ENCODE data around the gene HJURP. TPM values are rescaled to one million over a fixed set of nuclear protein-coding genes. Genes with fewer than 3 reads are reported as not detected.

Gene HJURP
- total RNA-seq, 1 donor from 2014 or later = 3.9 TPM

DNA sequence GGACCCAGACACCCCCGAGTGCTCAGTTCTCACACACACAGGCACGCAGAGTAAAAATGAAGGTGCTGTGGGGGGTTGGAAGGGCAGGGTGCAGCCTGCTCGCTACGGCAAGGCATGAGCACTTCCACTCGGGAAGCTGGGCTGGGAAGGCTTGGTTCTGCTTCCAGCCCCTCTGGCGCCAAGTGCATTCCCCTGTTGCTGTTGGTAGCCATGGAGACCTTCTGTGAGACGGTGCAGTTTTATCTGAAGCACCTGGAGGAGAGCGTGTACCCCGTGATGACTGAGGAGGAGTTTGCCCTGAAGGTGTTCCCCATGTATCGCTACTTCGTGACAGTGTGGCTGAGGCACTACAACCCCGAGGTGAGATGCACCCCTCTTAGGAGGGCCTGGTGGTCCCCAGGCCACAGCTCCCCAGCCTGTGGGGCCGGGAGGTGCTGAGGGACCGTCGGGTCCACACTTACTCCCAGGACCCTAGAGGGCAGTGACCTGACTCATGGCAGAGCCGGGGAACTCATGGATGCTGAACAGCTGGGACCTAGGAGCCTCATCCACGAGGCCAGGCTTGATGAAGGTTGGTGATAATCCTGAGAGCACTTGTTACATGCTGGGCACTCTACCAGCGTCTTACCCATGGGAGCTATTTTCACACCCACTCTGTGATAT lies 60.7 kb downstream of the HJURP start:
- DNase-seq (ENCODE audit: low spot score) = no peak

DNA sequence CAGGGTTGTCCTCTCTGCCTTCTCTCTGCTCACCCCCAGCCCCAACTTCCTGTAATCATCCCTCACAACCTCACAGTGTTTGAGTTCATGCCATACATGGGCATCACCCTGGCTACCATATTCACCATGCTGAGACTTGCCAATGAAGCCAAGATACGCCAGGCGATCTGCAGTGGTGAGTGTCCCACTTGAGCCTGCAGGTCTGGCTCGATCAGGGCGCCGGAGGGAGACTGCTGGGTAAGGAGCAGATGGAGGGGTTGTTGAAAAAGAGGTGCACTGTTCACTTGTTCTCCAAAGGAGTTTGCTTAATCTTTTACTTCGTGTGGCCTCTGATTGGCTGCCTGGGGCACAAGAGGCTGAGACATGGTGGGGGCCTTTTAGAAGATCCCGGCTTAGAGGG lies 61.6 kb downstream of the HJURP start:
- no peak for DNase-seq (ENCODE audit: low spot score)

DNA sequence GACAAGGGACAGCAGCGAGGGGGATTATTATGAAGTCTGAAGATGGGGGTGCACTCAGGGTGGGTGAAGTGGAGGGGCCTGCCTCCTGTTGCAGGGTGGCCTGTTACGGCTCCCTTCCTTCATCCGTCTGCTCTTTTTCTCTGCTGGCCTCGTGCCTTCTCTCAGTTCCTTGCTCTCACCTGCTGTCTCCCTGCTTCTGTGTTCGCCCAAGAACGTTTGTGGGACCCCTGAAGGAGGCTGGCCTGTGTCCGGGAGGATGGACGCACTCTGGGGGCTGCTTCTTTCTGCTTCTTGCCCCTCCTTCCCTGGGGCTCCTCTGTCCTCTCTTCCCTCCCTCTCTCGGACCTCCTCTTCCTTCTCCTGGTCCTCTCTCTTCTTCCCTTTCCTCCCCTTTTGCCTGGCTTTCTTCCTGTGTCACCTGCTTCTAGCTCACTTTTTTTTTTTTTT lies 62.4 kb downstream of the HJURP start:
- DNase-seq (ENCODE audit: low spot score) = no peak

DNA sequence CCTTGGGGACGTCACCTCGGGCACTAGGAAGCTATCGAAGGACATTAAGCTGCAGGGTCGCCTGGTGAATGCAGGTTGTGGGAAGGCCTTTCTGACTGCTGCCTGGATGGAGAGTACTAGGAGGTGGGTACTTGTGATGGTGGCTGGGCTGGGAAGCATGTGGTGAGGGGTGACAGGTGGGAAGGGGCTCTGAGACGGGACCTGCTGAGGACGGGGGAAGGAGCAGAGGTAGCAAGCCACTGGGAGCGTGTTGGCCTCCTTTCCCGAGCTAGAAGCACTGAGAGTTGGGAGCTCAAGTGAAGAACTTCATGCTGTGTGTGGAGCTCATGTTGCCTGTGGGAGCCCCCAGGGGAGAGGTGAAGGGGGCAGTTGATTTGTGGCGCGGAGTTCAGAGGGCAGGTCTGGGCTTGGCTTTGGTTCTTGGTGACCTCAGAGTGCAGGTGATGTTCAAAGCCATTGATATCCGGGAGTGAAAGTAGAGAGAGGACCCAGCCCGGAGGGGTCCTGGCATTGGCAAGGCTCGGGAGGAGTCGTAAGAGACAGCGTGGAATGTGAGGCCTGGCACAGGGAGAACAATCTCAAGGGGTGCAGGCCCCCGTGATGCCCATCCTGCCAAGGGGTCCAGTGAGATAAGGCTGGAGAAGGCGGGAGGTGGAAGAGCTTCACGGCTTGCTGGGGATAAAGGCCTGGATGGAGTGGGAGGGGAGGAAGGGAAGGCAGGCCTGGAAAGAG lies 63.0 kb downstream of the HJURP start:
- no peak for DNase-seq (ENCODE audit: low spot score)

DNA sequence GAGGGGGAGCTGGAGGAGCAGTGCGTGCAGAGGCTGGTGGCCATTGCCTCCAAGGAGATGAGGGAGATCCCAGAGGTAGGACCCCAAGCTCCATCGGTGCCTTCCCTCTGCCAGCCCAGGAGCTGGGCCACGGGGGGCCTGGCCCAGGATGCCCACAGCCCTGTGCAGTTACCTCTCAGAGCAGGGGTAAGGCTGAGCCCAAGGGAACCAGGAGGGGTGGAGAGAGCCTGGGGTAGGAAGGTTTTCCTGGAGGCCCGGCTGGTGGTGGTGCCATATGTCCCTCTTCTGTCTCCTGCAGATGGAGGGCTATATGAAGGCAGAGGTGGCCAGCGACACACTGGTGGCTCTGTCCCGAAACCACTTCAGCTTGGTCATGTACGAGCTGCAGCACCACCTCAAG lies 64.8 kb downstream of the HJURP start:
- DNase-seq (ENCODE audit: low spot score) = no peak

Other genes with a start within 250 kb of the HJURP start
- 6.5 TPM for gene UGT1A8, start 236.9 kb downstream of the HJURP start, total RNA-seq (ENCODE audit: insufficient read depth, low replicate concordance)
- 0.48 TPM for gene UGT1A10, start 218.1 kb downstream of the HJURP start, total RNA-seq (ENCODE audit: insufficient read depth, low replicate concordance)
- 0.48 TPM for gene UGT1A9, start 182.6 kb downstream of the HJURP start, total RNA-seq (ENCODE audit: insufficient read depth, low replicate concordance)
- gene UGT1A7, start 172.6 kb downstream of the HJURP start, total RNA-seq (ENCODE audit: insufficient read depth, low replicate concordance) = 3.6 TPM
- 3.1 TPM for gene UGT1A6, start 161.6 kb downstream of the HJURP start, total RNA-seq (ENCODE audit: insufficient read depth, low replicate concordance)
- gene UGT1A5, start 141.6 kb downstream of the HJURP start, total RNA-seq (ENCODE audit: insufficient read depth, low replicate concordance) = not detected
- not detected for gene UGT1A4, start 135.8 kb downstream of the HJURP start, total RNA-seq (ENCODE audit: insufficient read depth, low replicate concordance)
- gene UGT1A3, start 125.5 kb downstream of the HJURP start, total RNA-seq (ENCODE audit: insufficient read depth, low replicate concordance) = not detected
- 3.1 TPM for gene UGT1A1, start 94.3 kb downstream of the HJURP start, total RNA-seq (ENCODE audit: insufficient read depth, low replicate concordance)
- not detected for gene MROH2A, start 76.2 kb downstream of the HJURP start, total RNA-seq (ENCODE audit: insufficient read depth, low replicate concordance)
- gene TRPM8, start 62.8 kb upstream of the HJURP start, total RNA-seq (ENCODE audit: insufficient read depth, low replicate concordance) = 17.3 TPM
- not detected for gene SPP2, start 196.2 kb upstream of the HJURP start, total RNA-seq (ENCODE audit: insufficient read depth, low replicate concordance)